HUES64 (cell line): ENCODE data around the gene TRIP6.
A peak's percentile ranks its signal among the peaks of the same experiment; 100 is the strongest.

Source experiments
- H3K27ac ChIP-seq: 2 replicates; pipeline ENCODE4 v1.7.0; 2013; ENCODE audit warnings: low read depth, low read length, inconsistent platforms
- H3K27me3 ChIP-seq: 2 replicates; pipeline ENCODE4 v1.6.1; 2013; ENCODE audit warnings: mild to moderate bottlenecking, low read length; ENCODE audit not compliant: insufficient read depth
- H3K36me3 ChIP-seq: 2 replicates; pipeline ENCODE4 v1.6.1; 2013; ENCODE audit warnings: mild to moderate bottlenecking, low read length; ENCODE audit not compliant: insufficient read depth
- H3K4me1 ChIP-seq: 2 replicates; pipeline ENCODE4 v1.6.1; 2013; ENCODE audit warnings: mild to moderate bottlenecking, low read length, moderate library complexity; ENCODE audit not compliant: insufficient read depth
- H3K4me3 ChIP-seq: 2 replicates; pipeline ENCODE4 v1.5.1; 2013; ENCODE audit warnings: mild to moderate bottlenecking, low read length, moderate library complexity
- H3K9ac ChIP-seq: 2 replicates; pipeline ENCODE4 v1.6.1; 2013; ENCODE audit warnings: mild to moderate bottlenecking, low read depth, low read length
- H3K9me3 ChIP-seq: 2 replicates; pipeline ENCODE4 v1.6.1; 2013; ENCODE audit warnings: low read depth, low read length; ENCODE audit not compliant: insufficient read depth
- WGBS: fragments of 150-250, 120-280 bp; methylation state at CpG from one replicate; pipeline ENCODE4 v1.1.7; 2013; ENCODE audit warnings: missing lambda C conversion rate; 5-methylcytosine and 5-hydroxymethylcytosine counted together

Gene TRIP6

DNA sequence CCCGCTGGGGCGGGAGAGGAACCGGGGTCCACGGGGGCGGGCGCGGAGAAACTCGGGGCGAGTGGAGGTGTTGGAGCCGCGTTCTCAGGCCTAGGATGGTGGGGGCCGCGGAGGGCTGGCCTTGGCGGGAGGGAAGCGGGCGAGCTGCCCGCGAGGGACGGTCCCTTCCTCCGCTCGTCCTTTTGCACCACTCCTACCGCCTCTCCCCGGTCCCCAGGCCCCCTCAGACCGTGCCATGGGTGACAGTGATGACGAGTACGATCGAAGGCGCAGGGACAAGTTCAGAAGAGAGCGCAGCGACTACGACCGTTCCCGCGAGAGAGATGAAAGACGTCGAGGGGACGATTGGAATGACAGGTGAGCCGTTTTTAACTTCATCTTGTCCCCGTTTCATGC is 8.2 kb downstream of the TRIP6 start:
- H3K4me1 ChIP-seq, result peaks cover 8% of the 10 kb centered on the region; the same call in 1 of the 2 replicates
- H3K4me3 ChIP-seq, result peak overlapping the region; percentile 100
- WGBS, result under 1% methylated on average over 39 of the region's 39 CpGs

DNA sequence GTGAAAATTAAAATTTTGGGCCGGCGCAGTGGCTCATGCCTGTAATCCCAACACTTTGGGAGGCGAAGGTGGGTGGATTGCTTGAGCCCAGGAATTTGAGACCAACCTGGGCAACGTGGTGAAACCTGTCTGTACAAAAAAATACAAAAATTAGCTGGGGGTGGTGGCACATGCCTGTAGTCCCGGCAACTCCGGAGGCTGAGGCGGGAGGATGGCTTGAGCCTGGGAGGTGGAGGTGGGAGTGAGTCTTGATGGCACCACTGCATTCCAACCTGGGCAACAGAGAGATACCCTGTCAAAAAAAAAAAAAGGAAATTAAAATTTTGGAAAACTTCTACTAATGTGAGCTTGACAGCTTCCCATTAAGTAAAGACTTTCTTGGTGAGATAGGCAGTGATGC is 10.8 kb downstream of the TRIP6 start:
- H3K9ac ChIP-seq, result no peak overlapping the region
- peaks cover 78% of the 10 kb centered on the region for H3K36me3 ChIP-seq
- H3K27ac ChIP-seq, result no peak overlapping the region
- no peak overlapping the region for H3K4me3 ChIP-seq
- 93% methylated on average over 7 of the region's 7 CpGs for WGBS
- H3K27me3 ChIP-seq, result no peaks in the 10 kb centered on the region
- H3K4me1 ChIP-seq, result peaks cover 8% of the 10 kb centered on the region; the same call in 1 of the 2 replicates
- no peaks in the 10 kb centered on the region for H3K9me3 ChIP-seq

More for the DNA sequence above, 8.2 kb downstream of the TRIP6 start:
- peak overlapping the region; percentile 91 for H3K9ac ChIP-seq
- no peaks in the 10 kb centered on the region for H3K27me3 ChIP-seq
- peak overlapping the region; percentile 96 for H3K27ac ChIP-seq
- peaks cover 73% of the 10 kb centered on the region for H3K36me3 ChIP-seq
- no peaks in the 10 kb centered on the region for H3K9me3 ChIP-seq

DNA sequence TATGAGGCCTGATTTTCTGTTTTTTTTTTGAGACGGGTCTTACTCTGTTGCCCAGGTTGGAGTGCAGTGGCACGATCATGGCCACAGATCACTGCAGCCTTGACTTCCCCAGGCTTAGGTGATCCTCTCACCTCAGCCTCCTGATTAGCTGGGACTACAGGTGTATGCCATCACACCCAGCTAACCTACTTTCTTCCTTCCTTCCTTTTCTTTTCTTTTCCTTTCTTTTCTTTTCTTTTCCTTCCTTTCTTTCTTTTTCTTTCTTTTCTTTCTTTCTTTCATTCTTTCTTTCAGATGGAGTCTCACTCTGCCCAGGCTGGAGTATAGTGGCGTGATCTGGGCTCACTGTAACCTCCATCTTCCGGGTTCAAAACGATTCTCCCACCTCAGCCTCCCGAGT is 11.5 kb downstream of the TRIP6 start:
- Histone ChIP-seq H3K36me3 (peaks cover 79% of the 10 kb centered on the region), H3K4me1 (peaks cover 8% of the 10 kb centered on the region; the same call in 1 of the 2 replicates), H3K9me3 (no peaks in the 10 kb centered on the region), H3K9ac (no peak overlapping the region), H3K4me3 (no peak overlapping the region), H3K27me3 (no peaks in the 10 kb centered on the region), H3K27ac (no peak overlapping the region)
- 94% methylated on average over 6 of the region's 6 CpGs for WGBS

DNA sequence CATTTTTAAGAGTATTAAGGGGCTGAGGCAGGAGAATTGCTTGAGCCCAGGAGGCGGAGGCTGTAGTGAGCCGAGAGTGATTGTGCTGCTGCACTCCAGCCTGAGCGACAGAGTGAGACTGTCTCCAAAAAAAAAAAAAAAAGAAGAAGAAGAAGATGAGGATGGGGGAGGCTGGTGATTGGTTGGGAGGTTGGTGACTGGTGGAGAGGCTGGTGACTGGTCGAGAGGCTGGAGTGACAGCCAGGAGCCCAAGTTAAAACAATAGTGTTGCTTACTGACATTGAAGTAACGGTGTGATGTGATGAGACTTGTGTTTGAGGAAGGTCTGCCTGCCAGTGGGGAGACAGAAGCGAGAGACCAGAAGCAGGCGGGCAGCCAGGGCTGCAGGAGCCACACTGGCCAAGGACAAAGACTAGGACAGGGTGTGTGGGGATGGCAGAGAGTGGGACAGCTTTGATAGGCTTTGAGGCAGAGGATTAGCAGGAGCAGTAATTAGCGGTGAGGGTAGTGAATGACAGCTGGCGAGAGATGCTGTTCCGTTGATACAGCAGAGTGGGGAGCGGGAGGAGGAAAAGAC is 12.6 kb downstream of the TRIP6 start:
- WGBS, result 87% methylated on average over 11 of the region's 11 CpGs
- Histone ChIP-seq H3K4me3 (no peak overlapping the region), H3K9me3 (no peaks in the 10 kb centered on the region), H3K4me1 (peaks cover 8% of the 10 kb centered on the region; the same call in 1 of the 2 replicates), H3K9ac (no peak overlapping the region), H3K36me3 (peaks cover 82% of the 10 kb centered on the region), H3K27me3 (no peaks in the 10 kb centered on the region), H3K27ac (no peak overlapping the region)

DNA sequence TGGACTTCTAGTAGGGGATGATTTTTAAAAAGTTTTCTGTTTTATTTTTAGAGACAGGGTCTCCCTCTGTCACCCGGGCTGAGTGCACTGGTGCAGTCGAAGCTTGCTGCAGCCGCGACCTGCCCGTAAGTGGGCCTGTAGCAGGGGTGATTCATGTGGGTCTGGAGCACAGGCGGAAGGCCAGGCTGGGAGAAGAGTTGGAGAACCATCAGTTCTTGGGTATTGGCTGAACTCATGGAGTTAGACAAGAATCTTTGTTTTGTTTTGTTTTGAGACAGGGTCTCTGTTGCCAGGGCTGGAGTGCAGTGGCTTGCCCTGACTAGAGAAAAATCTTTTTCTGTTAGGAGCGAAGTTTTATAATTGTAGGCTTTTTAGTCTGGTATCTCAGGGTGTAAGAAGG is 13.5 kb downstream of the TRIP6 start:
- Histone ChIP-seq H3K4me3 (no peak overlapping the region), H3K27ac (no peak overlapping the region), H3K9me3 (no peaks in the 10 kb centered on the region), H3K27me3 (no peaks in the 10 kb centered on the region), H3K4me1 (peaks cover 8% of the 10 kb centered on the region; the same call in 1 of the 2 replicates), H3K36me3 (peaks cover 91% of the 10 kb centered on the region), H3K9ac (no peak overlapping the region)
- 94% methylated on average over 7 of the region's 7 CpGs for WGBS

DNA sequence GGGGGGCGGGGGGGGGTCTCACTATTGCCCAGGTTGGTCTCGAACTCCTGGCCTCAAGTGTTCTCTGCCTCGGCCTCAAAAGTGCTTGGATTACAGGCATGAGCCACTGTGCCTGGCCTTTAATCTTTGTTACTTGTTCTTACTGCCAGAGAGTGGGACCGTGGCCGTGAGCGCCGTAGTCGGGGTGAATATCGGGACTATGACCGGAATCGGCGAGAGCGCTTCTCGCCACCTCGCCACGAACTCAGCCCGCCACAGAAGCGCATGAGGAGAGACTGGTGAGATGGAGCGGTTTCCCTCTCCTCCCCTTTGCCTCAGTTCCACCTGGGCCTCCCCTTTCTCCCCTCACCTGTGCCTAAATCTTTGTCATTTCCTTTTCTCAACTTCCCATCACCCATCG is 13.9 kb downstream of the TRIP6 start:
- H3K9ac ChIP-seq, result no peak overlapping the region
- 95% methylated on average over 20 of the region's 20 CpGs for WGBS

DNA sequence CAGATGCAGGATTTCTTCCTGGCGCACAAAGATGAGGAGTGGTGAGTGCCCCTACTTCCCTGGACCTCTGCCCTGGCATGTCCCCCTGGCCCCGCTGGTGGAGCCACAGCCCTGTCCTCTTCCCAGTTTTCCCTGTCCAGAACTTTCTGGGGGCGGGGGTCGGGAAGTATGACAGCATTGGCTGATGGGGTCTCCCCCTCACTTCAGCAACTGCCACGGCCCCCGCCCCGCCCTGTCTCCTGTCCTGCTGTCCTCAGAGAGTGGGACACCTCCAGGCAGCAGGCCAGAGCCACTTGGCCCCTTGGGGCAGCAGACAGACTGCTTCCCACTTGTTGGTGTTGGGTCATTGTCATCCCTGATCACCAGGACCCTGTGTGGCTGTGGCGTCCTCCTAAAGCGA is 15.0 kb downstream of the TRIP6 start:
- 96% methylated on average over 9 of the region's 9 CpGs for WGBS
- H3K27me3 ChIP-seq, result no peaks in the 10 kb centered on the region
- no peaks in the 10 kb centered on the region for H3K9me3 ChIP-seq
- no peak overlapping the region for H3K9ac ChIP-seq
- no peak overlapping the region for H3K4me3 ChIP-seq
- peaks cover 96% of the 10 kb centered on the region for H3K36me3 ChIP-seq
- H3K4me1 ChIP-seq, result no peaks in the 10 kb centered on the region
- no peak overlapping the region for H3K27ac ChIP-seq

More for the DNA sequence above, 13.9 kb downstream of the TRIP6 start:
- H3K4me1 ChIP-seq, result peaks cover 3% of the 10 kb centered on the region; the same call in 1 of the 2 replicates
- no peaks in the 10 kb centered on the region for H3K27me3 ChIP-seq
- no peak overlapping the region for H3K4me3 ChIP-seq
- H3K27ac ChIP-seq, result no peak overlapping the region
- H3K36me3 ChIP-seq, result peaks cover 96% of the 10 kb centered on the region
- no peaks in the 10 kb centered on the region for H3K9me3 ChIP-seq

DNA sequence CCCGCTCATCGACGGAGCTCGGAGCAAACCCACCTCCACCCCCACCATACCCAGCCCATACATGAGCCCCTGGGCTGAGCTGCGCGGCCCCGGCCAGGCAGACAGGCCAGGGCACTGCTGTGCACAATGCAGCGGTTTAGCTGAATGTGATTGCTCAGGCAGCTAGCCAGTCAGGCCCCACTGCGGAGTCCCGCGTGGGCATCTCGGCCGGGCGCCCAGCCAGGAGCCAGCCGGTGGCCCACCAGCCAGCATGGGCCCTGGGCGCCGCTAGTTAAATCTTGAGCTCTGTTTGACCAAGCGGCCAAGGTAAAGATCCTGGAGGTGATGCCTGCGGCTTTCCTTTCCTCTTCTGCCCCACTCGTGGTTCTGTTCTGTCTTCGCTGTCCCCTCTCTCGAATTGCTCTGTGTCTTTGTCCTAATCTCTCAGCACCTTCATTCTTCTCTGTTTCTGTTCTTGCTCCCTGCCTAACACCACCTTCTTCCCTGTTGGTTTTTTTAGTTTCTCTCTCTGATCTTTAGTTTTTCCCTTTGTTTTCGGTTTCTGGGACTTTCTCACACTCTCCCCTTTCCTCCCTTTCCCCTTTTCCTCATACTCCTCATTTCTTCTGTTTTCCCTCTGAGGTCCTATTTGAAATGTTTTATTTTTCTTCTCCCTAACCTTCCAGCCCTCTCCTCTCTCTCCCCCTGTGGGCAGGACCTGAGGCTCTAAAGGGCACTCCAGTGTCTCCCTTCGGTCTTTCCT is 15.8 kb downstream of the TRIP6 start:
- H3K9me3 ChIP-seq, result no peaks in the 10 kb centered on the region
- H3K4me1 ChIP-seq, result no peaks in the 10 kb centered on the region
- 95% methylated on average over 24 of the region's 24 CpGs for WGBS
- H3K36me3 ChIP-seq, result peaks cover 97% of the 10 kb centered on the region
- H3K9ac ChIP-seq, result no peak overlapping the region; the same call in 1 of the 2 replicates
- H3K27me3 ChIP-seq, result no peaks in the 10 kb centered on the region
- H3K4me3 ChIP-seq, result no peak overlapping the region
- H3K27ac ChIP-seq, result no peak overlapping the region

DNA sequence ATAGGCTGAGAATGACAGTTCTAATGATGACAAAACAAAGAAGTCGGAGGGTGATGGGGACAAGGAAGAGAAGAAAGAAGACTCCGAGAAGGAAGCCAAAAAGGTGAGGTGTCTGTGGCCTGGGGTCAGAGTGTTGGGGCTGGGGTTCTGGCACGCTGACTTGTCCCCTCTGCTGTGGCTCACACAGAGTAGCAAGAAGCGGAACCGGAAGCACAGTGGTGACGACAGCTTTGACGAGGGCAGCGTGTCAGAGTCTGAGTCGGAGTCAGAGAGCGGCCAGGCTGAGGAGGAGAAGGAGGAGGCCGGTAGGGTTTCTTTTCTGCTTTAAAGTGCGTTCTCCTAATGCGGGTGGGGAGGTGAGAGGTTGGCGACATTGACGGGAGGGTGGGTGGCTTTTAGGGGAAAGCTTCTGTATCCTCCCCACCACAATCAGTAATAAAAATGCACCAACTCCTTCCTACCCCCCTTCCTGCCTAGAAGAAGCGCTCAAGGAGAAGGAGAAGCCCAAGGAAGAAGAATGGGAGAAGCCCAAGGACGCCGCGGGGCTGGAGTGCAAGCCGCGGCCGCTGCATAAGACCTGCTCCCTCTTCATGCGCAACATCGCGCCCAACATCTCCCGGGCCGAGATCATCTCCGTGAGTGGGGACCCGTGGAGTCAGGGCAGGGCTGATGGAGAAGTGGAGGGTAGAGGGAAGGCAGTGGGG is 17.7 kb downstream of the TRIP6 start:
- H3K9me3 ChIP-seq, result no peaks in the 10 kb centered on the region
- H3K27me3 ChIP-seq, result no peaks in the 10 kb centered on the region
- no peak overlapping the region for H3K9ac ChIP-seq
- no peak overlapping the region for H3K4me3 ChIP-seq
- WGBS, result 96% methylated on average over 25 of the region's 29 CpGs
- H3K27ac ChIP-seq, result no peak overlapping the region
- H3K4me1 ChIP-seq, result no peaks in the 10 kb centered on the region
- H3K36me3 ChIP-seq, result peaks cover 86% of the 10 kb centered on the region

DNA sequence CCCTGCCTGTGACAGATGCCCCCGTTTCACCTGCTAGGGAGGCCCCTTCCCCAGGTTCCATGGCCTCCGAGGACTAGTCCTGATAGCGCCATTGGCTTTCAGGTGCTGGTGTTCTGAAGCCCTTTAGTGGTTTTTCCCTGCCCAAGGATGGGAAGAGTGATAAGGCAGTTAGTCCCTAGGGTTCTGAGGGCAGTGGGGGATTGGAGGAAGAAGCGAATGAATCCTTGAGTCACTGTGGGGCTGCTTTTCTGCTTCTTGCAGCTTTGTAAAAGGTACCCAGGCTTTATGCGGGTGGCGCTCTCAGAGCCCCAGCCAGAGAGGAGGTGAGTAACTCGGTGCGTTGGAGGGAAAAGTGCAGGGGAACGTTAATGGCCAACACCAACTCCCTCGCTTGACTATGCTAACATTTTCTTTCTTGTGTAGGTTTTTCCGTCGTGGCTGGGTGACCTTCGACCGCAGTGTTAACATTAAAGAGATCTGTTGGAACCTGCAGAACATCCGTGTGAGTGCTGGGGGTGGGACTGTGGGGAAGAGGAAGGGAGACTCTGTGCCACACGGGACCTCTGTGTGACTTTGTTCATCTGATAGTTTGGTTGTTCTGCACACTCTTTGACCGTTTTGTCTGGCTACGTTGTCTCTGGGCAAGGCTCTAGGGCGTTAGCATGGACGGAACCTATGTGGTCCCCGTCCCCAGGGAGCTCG is 18.4 kb downstream of the TRIP6 start:
- Histone ChIP-seq H3K27ac (no peak overlapping the region), H3K36me3 (peaks cover 81% of the 10 kb centered on the region), H3K9ac (no peak overlapping the region), H3K4me1 (no peaks in the 10 kb centered on the region), H3K9me3 (no peaks in the 10 kb centered on the region), H3K27me3 (no peaks in the 10 kb centered on the region), H3K4me3 (no peak overlapping the region)
- WGBS, result 94% methylated on average over 22 of the region's 22 CpGs
